ENCODE results near the gene KRT84. TPM values are rescaled to one million over a fixed set of nuclear protein-coding genes. Genes with fewer than 3 reads are reported as not detected.

KRT84 gene
- total RNA-seq, 1 experiment from 2014 or later = not detected

GRCh38 chr12:52387859-52388258 lies 2.4 kb upstream of the KRT84 start:
- Histone ChIP-seq H3K9me3 (no peaks in the 10 kb centered on the region), H3K4me3 (ENCODE audit: low read depth, low read length) (no peak overlapping the region), H3K36me3 (ENCODE audit: control insufficient read depth, insufficient read depth, low read length) (no peaks in the 10 kb centered on the region), H3K4me1 (no peaks in the 10 kb centered on the region), H3K27me3 (replicated peaks; ENCODE audit: control insufficient read depth, insufficient read depth, low read length) (no peaks in the 10 kb centered on the region; the same call in 1 of the 2 replicates)
- H3K4me1 Mint-ChIP-seq (ENCODE audit: low read depth, unreplicated experiment) = no peaks in the 10 kb centered on the region
- peaks cover 2% of the 10 kb centered on the region for H3K27me3 Mint-ChIP-seq (ENCODE audit: insufficient read depth, unreplicated experiment)
- no TSS peak for BruUV-seq (replicated peaks)
- H3K4me3 Mint-ChIP-seq (ENCODE audit: unreplicated experiment) = no peak overlapping the region
- no peak for TF ChIP-seq CTCF (IDR thresholded peaks at IDR 0.05; ENCODE audit: insufficient read depth in 1 of 2, low read depth in 1 of 2, low read length in 1 of 2, severe bottlenecking in 1 of 2, unreplicated experiment in 1 of 2)
- no peaks in the 10 kb centered on the region for H3K36me3 Mint-ChIP-seq (ENCODE audit: insufficient read depth, unreplicated experiment)
- no peak overlapping the region for H3K27ac Mint-ChIP-seq (ENCODE audit: unreplicated experiment)
- intact Hi-C loops (cut with micrococcal nuclease; ENCODE audit: unreplicated experiment) = no loop called here
- DNase-seq = no peak
- POLR2A ChIA-PET = no interaction called here
- CTCF ChIA-PET = no interaction called here
- no peaks in the 10 kb centered on the region for H3K9me3 Mint-ChIP-seq (ENCODE audit: unreplicated experiment)

GRCh38 chr12:52383331-52383730 lies 2.1 kb downstream of the KRT84 start:
- BruUV-seq (replicated peaks) = no TSS peak
- H3K9me3 Mint-ChIP-seq (ENCODE audit: unreplicated experiment) = no peaks in the 10 kb centered on the region
- ChIA-PET POLR2A (no interaction called here), CTCF (interaction anchor here (0.7 to 0.8 kb wide), 2 partner anchors 25 to 236 kb away, joined by 3 to 4 read pairs; no protein-coding TSS in a partner anchor)
- H3K4me1 ChIP-seq = no peaks in the 10 kb centered on the region
- intact Hi-C loops (cut with micrococcal nuclease; ENCODE audit: unreplicated experiment) = no loop called here
- no peak for TF ChIP-seq CTCF (IDR thresholded peaks at IDR 0.05; ENCODE audit: insufficient read depth in 1 of 2, low read depth in 1 of 2, low read length in 1 of 2, severe bottlenecking in 1 of 2, unreplicated experiment in 1 of 2)
- no peaks in the 10 kb centered on the region for H3K36me3 ChIP-seq (ENCODE audit: control insufficient read depth, insufficient read depth, low read length)
- no peak overlapping the region for H3K4me3 Mint-ChIP-seq (ENCODE audit: unreplicated experiment)
- no peak for DNase-seq
- H3K36me3 Mint-ChIP-seq (ENCODE audit: insufficient read depth, unreplicated experiment) = no peaks in the 10 kb centered on the region
- peaks cover 3% of the 10 kb centered on the region for H3K27me3 Mint-ChIP-seq (ENCODE audit: insufficient read depth, unreplicated experiment)
- H3K27ac Mint-ChIP-seq (ENCODE audit: unreplicated experiment) = no peak overlapping the region
- no peak overlapping the region for H3K4me3 ChIP-seq (ENCODE audit: low read depth, low read length)
- no peaks in the 10 kb centered on the region for H3K27me3 ChIP-seq (replicated peaks; ENCODE audit: control insufficient read depth, insufficient read depth, low read length)
- H3K4me1 Mint-ChIP-seq (ENCODE audit: low read depth, unreplicated experiment) = no peaks in the 10 kb centered on the region
- no peaks in the 10 kb centered on the region for H3K9me3 ChIP-seq

GRCh38 chr12:52382854-52383253 lies 2.6 kb downstream of the KRT84 start:
- H3K4me3 ChIP-seq (ENCODE audit: low read depth, low read length) = no peak overlapping the region
- H3K9me3 ChIP-seq = no peaks in the 10 kb centered on the region
- CTCF ChIA-PET = no interaction called here
- POLR2A ChIA-PET = no interaction called here
- no peaks in the 10 kb centered on the region for H3K4me1 Mint-ChIP-seq (ENCODE audit: low read depth, unreplicated experiment)
- H3K9me3 Mint-ChIP-seq (ENCODE audit: unreplicated experiment) = no peaks in the 10 kb centered on the region
- H3K4me1 ChIP-seq = no peaks in the 10 kb centered on the region
- no peaks in the 10 kb centered on the region for H3K27me3 ChIP-seq (replicated peaks; ENCODE audit: control insufficient read depth, insufficient read depth, low read length)
- no peak for DNase-seq
- H3K4me3 Mint-ChIP-seq (ENCODE audit: unreplicated experiment) = no peak overlapping the region
- no peaks in the 10 kb centered on the region for H3K36me3 Mint-ChIP-seq (ENCODE audit: insufficient read depth, unreplicated experiment)
- H3K27me3 Mint-ChIP-seq (ENCODE audit: insufficient read depth, unreplicated experiment) = peaks cover 3% of the 10 kb centered on the region
- H3K36me3 ChIP-seq (ENCODE audit: control insufficient read depth, insufficient read depth, low read length) = no peaks in the 10 kb centered on the region
- no TSS peak for BruUV-seq (replicated peaks)
- no peak overlapping the region for H3K27ac Mint-ChIP-seq (ENCODE audit: unreplicated experiment)
- TF ChIP-seq CTCF (IDR thresholded peaks at IDR 0.05; ENCODE audit: insufficient read depth in 1 of 2, low read depth in 1 of 2, low read length in 1 of 2, severe bottlenecking in 1 of 2, unreplicated experiment in 1 of 2) = no peak
- intact Hi-C loops (cut with micrococcal nuclease; ENCODE audit: unreplicated experiment) = no loop called here
